IMR-90 (cell line): ENCODE data around the gene MAMDC4. TPM values are rescaled to one million over a fixed set of nuclear protein-coding genes. Genes with fewer than 3 reads are reported as not detected.

ENCODE experiments used
- ATAC-seq: fragments of 200-7000 bp; cut with Tn5 transposase; 2 replicates; pipeline ENCODE4 v1.9.1; 2020; ENCODE audit warnings: low read depth, mild to moderate bottlenecking, moderate library complexity
- BruUV-seq: library from RNA; stranded (reverse); fragments of 400-500 nt; replicated peaks from 2 replicates; lab custom pipeline; 2021; lab: Mats Ljungman, UMichigan
- CTCF ChIA-PET: fragments of 300-600 bp; formaldehyde crosslinking; extraction: SDS; loops from one replicate; lab custom pipeline; 2021; ENCODE audit warnings: antibody characterized with exemption; lab: Yijun Ruan, JAX
- POLR2A ChIA-PET: fragments of 300-600 bp; sonication (Branson Sonifier 250); formaldehyde crosslinking; loops from one replicate; lab custom pipeline; 2022; ENCODE audit warnings: antibody characterized with exemption; ENCODE audit not compliant: unreplicated experiment; lab: Charles Lee
- DNase-seq: peaks from one replicate; pipeline ENCODE4 v3.0.0; 2013
- H2AFZ ChIP-seq: replicated peaks from 2 replicates; pipeline ENCODE3; 2013; ENCODE audit warnings: low read length, mild to moderate bottlenecking; ENCODE audit not compliant: poor library complexity
- H2AK5ac ChIP-seq: 2 replicates; pipeline ENCODE4 v1.6.1; 2013; ENCODE audit warnings: low read depth, low read length, inconsistent platforms
- H2AK9ac ChIP-seq: replicated peaks from 2 replicates; pipeline ENCODE3; 2013; ENCODE audit warnings: mild to moderate bottlenecking, low read depth, low read length, moderate library complexity; ENCODE audit not compliant: poor library complexity
- H2BK120ac ChIP-seq: 2 replicates; pipeline ENCODE4 v1.6.1; 2013; ENCODE audit warnings: low read depth, low read length, inconsistent platforms
- H2BK15ac ChIP-seq: 3 replicates; pipeline ENCODE4 v1.6.1; 2013; ENCODE audit warnings: low read depth, low read length, inconsistent platforms
- H2BK20ac ChIP-seq: 2 replicates; pipeline ENCODE4 v1.6.1; 2013; ENCODE audit warnings: low read depth, mild to moderate bottlenecking, inconsistent platforms, low read length, moderate library complexity
- H2BK5ac ChIP-seq: 2 replicates; pipeline ENCODE4 v1.6.1; 2013; ENCODE audit warnings: mild to moderate bottlenecking, low read depth, low read length, inconsistent platforms; ENCODE audit not compliant: poor library complexity, severe bottlenecking
- H3K14ac ChIP-seq: replicated peaks from 2 replicates; pipeline ENCODE4 v1.6.1; 2013; ENCODE audit warnings: low read depth, low read length, inconsistent platforms
- H3K18ac ChIP-seq: 2 replicates; pipeline ENCODE4 v1.6.1; 2013; ENCODE audit warnings: low read depth, low read length, control low read depth
- H3K23ac ChIP-seq: 2 replicates; pipeline ENCODE4 v1.6.1; 2013; ENCODE audit warnings: low read depth, low read length, inconsistent platforms
- H3K27ac ChIP-seq: 2 replicates; pipeline ENCODE4 v1.5.1; 2013; ENCODE audit warnings: mild to moderate bottlenecking, control low read depth, low read length; ENCODE audit not compliant: insufficient read depth
- H3K27me3 ChIP-seq: 2 replicates; pipeline ENCODE4 v1.6.1; 2013; ENCODE audit warnings: low read length; ENCODE audit not compliant: control insufficient read depth, insufficient read depth
- H3K36me3 ChIP-seq: 2 replicates; pipeline ENCODE4 v1.6.1; 2013; ENCODE audit warnings: low read length, mixed read lengths; ENCODE audit not compliant: control insufficient read depth, insufficient read depth
- H3K4ac ChIP-seq: 2 replicates; pipeline ENCODE4 v1.6.1; 2013; ENCODE audit warnings: low read depth, low read length, inconsistent platforms
- H3K4me1 ChIP-seq: 2 replicates; pipeline ENCODE4 v1.6.1; 2013; ENCODE audit warnings: low read length, mixed read lengths; ENCODE audit not compliant: control insufficient read depth, insufficient read depth
- H3K4me2 ChIP-seq: 2 replicates; pipeline ENCODE4 v1.6.1; 2013; ENCODE audit warnings: low read depth, mild to moderate bottlenecking, control low read depth, low read length, moderate library complexity
- H3K4me3 ChIP-seq: 2 replicates; pipeline ENCODE4 v1.5.1; 2013; ENCODE audit warnings: low read depth, mild to moderate bottlenecking, control low read depth, low read length, moderate library complexity; ENCODE audit not compliant: insufficient read depth
- H3K56ac ChIP-seq: 2 replicates; pipeline ENCODE4 v1.6.1; 2013; ENCODE audit warnings: low read length, inconsistent platforms; ENCODE audit not compliant: insufficient read depth; ENCODE audit errors: extremely low read depth
- H3K79me1 ChIP-seq, 2 experiments: 2 replicates each; pipeline ENCODE4 v1.6.1; 2013; ENCODE audit warnings: low read length in 2 of 2, inconsistent platforms in 1 of 2, low read depth in 1 of 2
- H3K9ac ChIP-seq: 2 replicates; pipeline ENCODE4 v1.6.1; 2013; ENCODE audit warnings: low read depth, low read length, control low read depth
- H3K9me1 ChIP-seq: 2 replicates; pipeline ENCODE4 v1.6.1; 2013; ENCODE audit warnings: low read length, inconsistent platforms; ENCODE audit not compliant: insufficient read depth
- H3K9me3 ChIP-seq: 2 replicates; pipeline ENCODE4 v1.6.1; 2013; ENCODE audit warnings: low read length; ENCODE audit not compliant: control insufficient read depth, insufficient read depth
- H4K20me1 ChIP-seq: 2 replicates; pipeline ENCODE4 v1.6.1; 2013; ENCODE audit warnings: low read length, inconsistent platforms; ENCODE audit not compliant: insufficient read depth
- H4K5ac ChIP-seq: 2 replicates; pipeline ENCODE4 v1.6.1; 2013; ENCODE audit warnings: mild to moderate bottlenecking, low read depth, low read length, control low read depth
- H4K8ac ChIP-seq, 2 experiments: 2 replicates each; pipeline ENCODE4 v1.6.1; 2013; ENCODE audit warnings: low read depth in 2 of 2, low read length in 2 of 2, control low read depth in 1 of 2, inconsistent platforms in 1 of 2
- H4K91ac ChIP-seq: 2 replicates; pipeline ENCODE4 v1.6.1; 2013; ENCODE audit warnings: low read depth, low read length, inconsistent platforms; ENCODE audit not compliant: insufficient read depth
- BHLHE40 ChIP-seq: fragments of 150-350 bp; IDR thresholded peaks from 2 replicates; pipeline ENCODE4 v1.6.1; 2016; ENCODE audit warnings: mild to moderate bottlenecking, low read depth, low read length
- CEBPB ChIP-seq: IDR thresholded peaks from 2 replicates; pipeline ENCODE4 v1.6.1; 2012; ENCODE audit warnings: low read depth, low read length, improper control_type of control experiment
- CHD1 ChIP-seq: IDR thresholded peaks from 2 replicates; pipeline ENCODE4 v1.6.1; 2012; ENCODE audit warnings: low read depth, low read length, improper control_type of control experiment
- CTCF ChIP-seq: conservative IDR thresholded peaks from 2 replicates; pipeline ENCODE4 v1.5.1; 2012; ENCODE audit warnings: mild to moderate bottlenecking, low read depth, low read length, improper control_type of control experiment
- ELK1 ChIP-seq: fragments of 150-350 bp; IDR thresholded peaks from 2 replicates; pipeline ENCODE4 v1.6.1; 2016; ENCODE audit warnings: low read depth, mild to moderate bottlenecking, low read length, moderate library complexity, borderline replicate concordance
- MAFK ChIP-seq: IDR thresholded peaks from 2 replicates; pipeline ENCODE4 v1.6.1; 2012; ENCODE audit warnings: low read depth, low read length, improper control_type of control experiment
- MAZ ChIP-seq: IDR thresholded peaks from 2 replicates; pipeline ENCODE4 v1.6.1; 2012; ENCODE audit warnings: low read depth, mild to moderate bottlenecking, low read length, improper control_type of control experiment, moderate library complexity, borderline replicate concordance
- MXI1 ChIP-seq: IDR thresholded peaks from 2 replicates; pipeline ENCODE4 v1.6.1; 2012; ENCODE audit warnings: low read depth, mild to moderate bottlenecking, low read length, moderate library complexity, borderline replicate concordance
- RAD21 ChIP-seq: IDR thresholded peaks from 2 replicates; pipeline ENCODE4 v1.6.1; 2012; ENCODE audit warnings: low read length, improper control_type of control experiment
- WGBS, 2 experiments: methylation state at CpG; one replicate each; pipeline versions ENCODE4 v1.1.5 to v1.1.7; 2013; ENCODE audit warnings: missing lambda C conversion rate in 2 of 2; ENCODE audit not compliant: insufficient read length in 1 of 2; ENCODE audit errors: extremely low coverage in 2 of 2; 5-methylcytosine and 5-hydroxymethylcytosine counted together
- dilution Hi-C: fragments of 300-500 bp; cut with HindIII; formaldehyde crosslinking; loops from one replicate; pipeline ENCODE4 v1.14.3; 2018; ENCODE audit warnings: low sequenced_read_pairs; ENCODE audit not compliant: unreplicated experiment
- in situ Hi-C: fragments of 300-500 bp; cut with MboI; formaldehyde crosslinking; loops from 3 replicates; pipeline ENCODE4 v1.14.3; 2019; ENCODE audit warnings: low sequenced_read_pairs, inconsistent platforms, mixed read lengths
- intact Hi-C: fragments of 100-400 bp; cut with micrococcal nuclease; formaldehyde crosslinking; loops from 2 replicates; pipeline ENCODE4 v1.10.0; 2022
- polyA plus RNA-seq, 3 experiments: library from polyadenylated mRNA; depleted of rRNA; stranded (reverse); fragments of >200 nt; gene quantifications; 2 replicates each; pipeline ENCODE4 v1.2.3, GENCODE V29; 2012; ENCODE audit warnings: low replicate concordance in 1 of 3
- total RNA-seq: library from RNA; depleted of rRNA; stranded (reverse); fragments of >200 nt; gene quantifications from 2 replicates; pipeline ENCODE4 v1.2.3, GENCODE V29; 2012

MAMDC4 gene
- total and polyA plus RNA-seq, 2 of the 4 experiments (the other 2 are of a cell fraction) = 0.18 to 3.5 TPM

- BruUV-seq = no TSS peak
- Histone ChIP-seq H2AFZ (no peak overlapping the region), H4K8ac (no peak overlapping the region), H3K14ac (no peak overlapping the region), H4K91ac (no peak overlapping the region), H2BK15ac (no peak overlapping the region), H3K79me1 (peaks cover 6 to 26% of the 10 kb centered on the region in 2 experiments; a peak in 3 of 4 replicates), H2AK5ac (no peak overlapping the region), H3K4me3 (no peak overlapping the region), H3K9ac (no peak overlapping the region), H3K9me3 (no peaks in the 10 kb centered on the region), H3K4ac (no peak overlapping the region), H3K9me1 (0 out of 2 replicates have a peak, but pooled peaks cover 2% of the 10 kb centered on the region), H3K27ac (no peak overlapping the region), H4K20me1 (no peaks in the 10 kb centered on the region), H4K5ac (no peak overlapping the region), H3K4me2 (no peak overlapping the region), H2BK120ac (no peak overlapping the region), H3K23ac (no peak overlapping the region), H3K36me3 (peaks cover 25% of the 10 kb centered on the region), H2AK9ac (peak overlapping the region; percentile 71), H3K56ac (no peak overlapping the region), H2BK5ac (no peak overlapping the region), H2BK20ac (no peak overlapping the region), H3K4me1 (peaks cover 3% of the 10 kb centered on the region; the same call in 1 of the 2 replicates), H3K27me3 (no peaks in the 10 kb centered on the region), H3K18ac (no peak overlapping the region)
- intact Hi-C loops (no loop called here), in situ Hi-C loops (no loop called here), dilution Hi-C loops (no loop called here)
- DNase-seq (no peak), ATAC-seq (no peak)
- ChIA-PET POLR2A (no interaction called here), CTCF (no interaction called here)
- TF ChIP-seq MAZ (no peak), BHLHE40 (no peak), MAFK (no peak), MXI1 (no peak), CEBPB (no peak), CHD1 (no peak), CTCF (no peak), ELK1 (no peak), RAD21 (no peak)
- WGBS, 2 experiments = 96% methylated on average over 9 of the region's 29 CpGs; no CpG with 5 or more reads in 1 of the 2 experiments
Measured at GRCh38 chr9:136907011-136907914, 55.1 kb downstream of the MAMDC4 start.
